Stomach smooth muscle (tissue), 2 donors: ENCODE results near the gene ANKS1A.
A peak's percentile ranks its signal among the peaks of the same experiment; 100 is the strongest.

Experiments used
- H3K27ac ChIP-seq: one replicate; pipeline ENCODE4 v1.7.0; 2013; ENCODE audit warnings: mild to moderate bottlenecking, low read length, inconsistent platforms
- H3K27me3 ChIP-seq, 2 donors: one replicate each; pipeline ENCODE4 v1.7.0; 2013; ENCODE audit warnings: low read length in 2 of 2; ENCODE audit not compliant: insufficient read depth in 2 of 2, control insufficient read depth in 1 of 2
- H3K36me3 ChIP-seq, 2 donors: one replicate each; pipeline ENCODE4 v1.7.0; 2013; ENCODE audit warnings: low read length in 2 of 2; ENCODE audit not compliant: control insufficient read depth in 2 of 2, insufficient read depth in 2 of 2
- H3K4me1 ChIP-seq: one replicate; pipeline ENCODE4 v1.7.0; 2013; ENCODE audit warnings: low read length; ENCODE audit not compliant: control insufficient read depth, insufficient read depth
- H3K4me3 ChIP-seq, 2 donors: one replicate each; pipeline ENCODE4 v1.7.0; 2013; ENCODE audit warnings: low read length in 2 of 2
- H3K9ac ChIP-seq, 2 donors: one replicate each; pipeline ENCODE4 v1.7.0; 2013; ENCODE audit warnings: low read length in 2 of 2, mild to moderate bottlenecking in 1 of 2
- H3K9me3 ChIP-seq, 2 donors: one replicate each; pipeline ENCODE4 v1.7.0; 2013; ENCODE audit warnings: low read length in 2 of 2; ENCODE audit not compliant: control insufficient read depth in 2 of 2
- donor health status: healthy.
- donor health status: Pancreatic carcinoma.

Gene ANKS1A

GRCh38 chr6:35062676-35063574, 173.9 kb downstream of the ANKS1A start:
- Histone ChIP-seq H3K27ac (peak overlapping the region; percentile 74), H3K9ac (no peak overlapping the region), H3K4me1 (peaks cover 62% of the 10 kb centered on the region)

GRCh38 chr6:35063701-35064280, 174.7 kb downstream of the ANKS1A start:
- H3K27ac ChIP-seq, result peak overlapping the region; percentile 74
- H3K27me3 ChIP-seq, result no peaks in the 10 kb centered on the region
- peaks cover 57% of the 10 kb centered on the region for H3K4me1 ChIP-seq
- H3K4me3 ChIP-seq, result no peak overlapping the region
- peaks cover 61 to 66% of the 10 kb centered on the region in 2 donors for H3K36me3 ChIP-seq
- peak overlapping the region; percentile 13 to 50 for H3K9ac ChIP-seq
- no peaks in the 10 kb centered on the region for H3K9me3 ChIP-seq

More at GRCh38 chr6:35062676-35063574, 173.9 kb downstream of the ANKS1A start:
- Histone ChIP-seq H3K27me3 (no peaks in the 10 kb centered on the region), H3K4me3 (no peak overlapping the region), H3K36me3 (peaks cover 63 to 64% of the 10 kb centered on the region in 2 donors), H3K9me3 (no peaks in the 10 kb centered on the region)

- H3K27me3 ChIP-seq, result no peaks in the 10 kb centered on the region
- peaks cover 58 to 66% of the 10 kb centered on the region in 2 donors for H3K36me3 ChIP-seq
- no peaks in the 10 kb centered on the region for H3K9me3 ChIP-seq
- H3K4me3 ChIP-seq, result no peak overlapping the region
- peaks cover 52% of the 10 kb centered on the region for H3K4me1 ChIP-seq
- peak overlapping the region in 1 of 2 donors; percentile 50 for H3K9ac ChIP-seq
- peak overlapping the region; percentile 74 for H3K27ac ChIP-seq
These were observed 175.2 kb downstream of the ANKS1A start for GRCh38 chr6:35064290-35064689.

- Histone ChIP-seq H3K9me3 (no peaks in the 10 kb centered on the region), H3K4me3 (no peak overlapping the region), H3K4me1 (peaks cover 47% of the 10 kb centered on the region), H3K27me3 (no peaks in the 10 kb centered on the region), H3K27ac (peak overlapping the region; percentile 74), H3K36me3 (peaks cover 52 to 61% of the 10 kb centered on the region in 2 donors), H3K9ac (no peak overlapping the region)
These were observed 175.8 kb downstream of the ANKS1A start for GRCh38 chr6:35064757-35065440.

- Histone ChIP-seq H3K9ac (no peak overlapping the region), H3K27ac (peak overlapping the region; percentile 74), H3K4me1 (peaks cover 41% of the 10 kb centered on the region), H3K9me3 (no peaks in the 10 kb centered on the region), H3K36me3 (peaks cover 49 to 56% of the 10 kb centered on the region in 2 donors), H3K27me3 (no peaks in the 10 kb centered on the region), H3K4me3 (no peak overlapping the region)
These were observed 176.4 kb downstream of the ANKS1A start for GRCh38 chr6:35065441-35065800.

- Histone ChIP-seq H3K36me3 (peaks cover 45 to 51% of the 10 kb centered on the region in 2 donors), H3K27ac (peak overlapping the region; percentile 74)
These were observed 176.8 kb downstream of the ANKS1A start for GRCh38 chr6:35065870-35066269.

GRCh38 chr6:35067234-35067633, 178.2 kb downstream of the ANKS1A start:
- Histone ChIP-seq H3K27me3 (no peaks in the 10 kb centered on the region), H3K4me1 (peaks cover 38% of the 10 kb centered on the region), H3K36me3 (peaks cover 41 to 43% of the 10 kb centered on the region in 2 donors), H3K27ac (no peak overlapping the region), H3K9me3 (no peaks in the 10 kb centered on the region), H3K4me3 (no peak overlapping the region), H3K9ac (no peak overlapping the region)

More at GRCh38 chr6:35065870-35066269, 176.8 kb downstream of the ANKS1A start:
- no peak overlapping the region for H3K4me3 ChIP-seq
- H3K9me3 ChIP-seq, result no peaks in the 10 kb centered on the region
- H3K4me1 ChIP-seq, result peaks cover 38% of the 10 kb centered on the region
- no peaks in the 10 kb centered on the region for H3K27me3 ChIP-seq
- H3K9ac ChIP-seq, result no peak overlapping the region

GRCh38 chr6:35068206-35068605, 179.2 kb downstream of the ANKS1A start:
- Histone ChIP-seq H3K9ac (no peak overlapping the region), H3K9me3 (no peaks in the 10 kb centered on the region), H3K27me3 (no peaks in the 10 kb centered on the region), H3K27ac (peak overlapping the region; percentile 46), H3K4me1 (peaks cover 37% of the 10 kb centered on the region), H3K4me3 (no peak overlapping the region), H3K36me3 (peaks cover 39 to 45% of the 10 kb centered on the region in 2 donors)

- Histone ChIP-seq H3K27ac (peak overlapping the region; percentile 46), H3K9me3 (no peaks in the 10 kb centered on the region), H3K36me3 (peaks cover 40 to 42% of the 10 kb centered on the region in 2 donors), H3K27me3 (no peaks in the 10 kb centered on the region), H3K9ac (no peak overlapping the region), H3K4me1 (peaks cover 33% of the 10 kb centered on the region), H3K4me3 (no peak overlapping the region)
These were observed 179.6 kb downstream of the ANKS1A start for GRCh38 chr6:35068644-35069043.

- Histone ChIP-seq H3K36me3 (peaks cover 42% of the 10 kb centered on the region in 2 donors), H3K4me3 (no peak overlapping the region), H3K9ac (no peak overlapping the region), H3K27ac (no peak overlapping the region), H3K27me3 (no peaks in the 10 kb centered on the region), H3K4me1 (peaks cover 32% of the 10 kb centered on the region), H3K9me3 (no peaks in the 10 kb centered on the region)
These were observed 180.2 kb downstream of the ANKS1A start for GRCh38 chr6:35069262-35069661.
